HG02623 (cell line): ENCODE results near the gene CHRM2.

Source experiments
- ATAC-seq: cut with Tn5 transposase; IDR thresholded peaks from one replicate; pipeline ENCODE4 v1.9.1; 2021; ENCODE audit warnings: moderate library complexity; ENCODE audit not compliant: unreplicated experiment

Gene CHRM2

DNA sequence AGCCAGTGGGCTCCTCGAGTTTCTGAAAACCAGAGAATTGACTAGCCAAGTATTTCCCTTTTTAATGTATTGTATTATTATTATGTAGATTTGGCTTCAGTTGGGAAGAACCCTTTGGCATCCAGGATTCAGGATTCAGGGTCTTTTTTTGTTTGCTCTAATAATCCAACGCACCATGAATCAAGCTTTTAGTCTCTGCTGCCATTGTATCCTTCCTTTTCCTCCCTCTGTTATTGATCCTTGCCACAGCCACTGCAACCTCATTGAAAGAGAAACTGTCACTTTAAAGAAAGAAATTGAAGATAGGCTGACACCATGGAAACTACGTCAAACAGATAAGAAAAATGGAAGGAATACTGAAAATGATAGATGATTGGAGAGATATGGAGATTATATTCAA lies 150.0 kb downstream of the CHRM2 start:
- ATAC-seq: no peak

DNA sequence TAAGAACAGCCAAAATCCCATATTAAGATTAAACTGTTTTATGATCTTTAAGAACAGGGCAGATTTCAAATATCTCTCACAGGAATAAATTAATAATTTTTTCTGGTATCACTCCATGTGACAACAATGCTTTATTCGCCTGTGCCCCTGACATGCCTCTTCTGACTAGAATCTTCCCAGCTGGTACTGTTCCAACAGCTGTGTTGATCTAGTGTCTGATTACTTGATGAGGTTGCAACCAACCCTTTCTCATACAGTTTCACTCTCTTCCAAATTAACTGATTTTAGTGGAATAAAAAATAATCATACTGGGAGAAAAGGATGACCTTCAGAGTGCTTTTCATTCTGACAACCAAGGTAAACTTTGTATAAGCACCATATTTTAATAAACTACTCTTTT lies 151.9 kb downstream of the CHRM2 start:
- no peak for ATAC-seq

DNA sequence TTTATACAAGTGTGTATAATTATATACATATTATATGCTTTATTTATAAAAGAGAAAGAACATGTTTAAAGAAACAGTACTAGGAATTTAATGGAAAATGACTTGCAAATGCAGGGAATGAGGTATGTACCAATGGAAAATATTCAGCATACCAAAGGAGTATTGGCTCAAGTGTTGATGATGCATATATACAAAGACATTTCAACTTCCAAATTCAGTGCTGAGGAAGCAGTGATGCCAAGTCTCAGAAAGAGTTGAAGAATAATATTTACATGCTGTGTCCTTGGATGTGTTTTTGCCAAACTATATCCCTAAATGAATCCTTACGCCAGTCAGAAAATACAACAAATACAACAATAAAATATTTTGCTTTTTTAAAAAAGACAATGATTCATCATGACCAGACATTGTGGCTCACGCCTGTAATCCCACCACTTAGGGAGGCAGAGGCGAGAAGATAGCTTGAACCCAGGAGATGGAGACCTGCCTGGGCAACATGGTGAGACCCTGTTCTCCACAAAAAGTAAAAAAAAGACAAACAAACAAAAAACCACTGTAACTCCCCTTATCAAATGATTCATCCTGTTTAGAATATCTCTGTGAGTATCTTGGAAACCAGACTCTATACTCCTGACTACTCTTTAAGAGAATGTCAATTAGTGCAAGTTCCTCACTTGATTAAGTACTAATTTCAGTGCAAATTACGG lies 157.2 kb downstream of the CHRM2 start:
- no peak for ATAC-seq

DNA sequence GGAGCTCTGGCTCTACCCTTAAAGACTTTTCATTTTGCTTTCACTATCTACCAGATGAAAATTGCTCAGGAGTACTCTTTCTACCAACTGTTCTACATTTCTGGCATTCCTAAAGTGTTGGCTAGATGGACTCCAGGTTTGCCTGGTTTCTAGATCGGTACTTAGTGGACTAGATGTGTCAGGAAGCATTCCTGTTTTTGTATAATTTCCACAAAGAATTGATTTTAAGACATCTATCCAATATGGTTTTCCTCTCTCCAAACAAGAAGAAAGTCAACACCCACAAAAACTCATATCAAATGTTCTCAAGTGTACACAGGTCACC lies 157.7 kb downstream of the CHRM2 start:
- ATAC-seq: no peak

DNA sequence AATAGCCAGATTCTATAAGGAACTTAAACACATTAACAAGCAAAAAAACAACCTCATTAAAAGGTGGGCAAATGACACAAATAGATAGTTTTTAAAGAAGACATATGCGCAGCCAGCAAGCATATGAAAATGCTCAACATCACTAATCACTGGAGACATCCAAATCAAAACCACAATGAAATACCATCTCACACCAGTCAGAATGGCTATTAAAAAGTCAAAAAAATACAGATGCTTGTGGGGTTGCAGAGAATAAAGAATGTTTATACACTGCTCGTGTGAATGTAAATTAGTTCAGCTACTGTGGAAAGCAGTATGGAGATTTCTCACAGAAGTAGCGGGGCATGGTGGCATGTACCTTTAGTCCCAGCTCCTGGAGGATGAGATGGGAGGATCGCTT lies 164.0 kb downstream of the CHRM2 start:
- no peak for ATAC-seq

DNA sequence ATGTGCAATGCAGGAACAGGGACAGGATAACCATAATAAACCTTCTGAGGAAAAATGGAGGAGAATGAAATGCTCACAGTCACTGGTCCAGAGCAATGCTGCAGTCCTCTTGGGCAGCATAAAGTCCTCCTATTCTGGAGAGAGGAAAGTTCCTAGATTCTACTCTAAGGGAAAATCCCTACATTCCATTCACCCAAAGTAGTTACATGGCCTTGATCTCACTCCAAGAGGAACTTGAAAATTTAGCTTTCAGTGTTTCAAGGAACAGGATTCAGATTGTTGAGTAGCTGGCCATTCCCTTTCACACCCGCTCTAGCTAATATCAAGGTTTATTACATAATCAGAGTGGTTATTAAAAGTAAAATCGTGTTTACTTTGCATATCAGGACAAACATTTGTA lies 168.3 kb downstream of the CHRM2 start:
- no peak for ATAC-seq

DNA sequence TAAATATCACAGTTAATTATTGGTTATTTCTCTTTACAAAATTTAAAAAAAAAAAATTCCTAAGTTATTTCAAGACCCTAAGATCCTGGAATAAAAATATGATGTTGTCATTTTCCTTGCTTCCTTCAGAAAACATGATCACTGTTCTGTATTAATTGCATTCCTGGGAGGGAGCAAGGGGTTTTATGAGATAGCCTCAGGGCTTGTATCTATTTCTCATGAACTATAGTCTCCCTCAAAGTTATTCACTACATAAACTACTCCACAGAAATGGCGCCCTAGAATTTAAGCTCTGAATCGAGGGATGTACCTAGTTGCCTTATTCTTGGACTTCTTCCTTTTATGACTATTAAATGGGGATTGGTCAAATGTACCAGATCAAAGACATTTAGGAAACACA lies 170.3 kb downstream of the CHRM2 start:
- ATAC-seq: no peak

DNA sequence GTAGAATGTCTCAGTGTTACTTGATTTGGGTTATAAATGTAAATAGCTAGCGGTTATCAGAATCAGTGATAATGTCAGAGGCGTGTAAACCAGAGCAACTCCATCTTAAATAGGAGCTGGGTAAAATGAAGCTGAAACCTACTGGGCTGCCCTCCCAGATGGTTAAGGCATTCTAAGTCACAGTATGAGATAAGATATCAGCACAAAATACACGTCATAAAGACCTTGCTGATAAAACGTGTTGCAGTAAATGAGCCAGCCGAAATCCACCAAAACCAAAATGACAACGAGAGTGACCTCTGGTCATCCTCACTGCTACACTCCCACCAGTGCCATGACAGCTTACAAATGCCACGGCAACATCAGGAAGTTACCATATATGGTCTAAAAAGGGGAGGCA lies 172.3 kb downstream of the CHRM2 start:
- ATAC-seq: no peak

DNA sequence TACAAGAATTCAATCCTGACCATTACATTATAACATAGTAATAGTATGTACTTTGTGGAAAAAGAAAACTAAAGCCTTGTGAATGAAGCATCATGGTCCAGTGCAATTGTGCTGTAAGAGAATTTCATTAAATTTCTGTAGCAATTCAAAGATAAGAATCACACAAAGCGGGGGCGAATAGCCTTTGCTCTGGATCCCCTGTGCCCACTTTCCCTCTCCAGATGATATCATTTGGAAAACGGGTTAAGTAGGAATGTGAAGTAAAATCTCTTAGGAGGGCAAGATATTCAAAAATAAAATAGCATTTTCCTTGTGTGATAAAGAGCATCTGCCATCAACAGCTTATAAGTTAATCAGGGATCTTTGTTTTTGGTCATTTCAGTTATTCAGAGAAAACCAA lies 177.1 kb downstream of the CHRM2 start:
- no peak for ATAC-seq

DNA sequence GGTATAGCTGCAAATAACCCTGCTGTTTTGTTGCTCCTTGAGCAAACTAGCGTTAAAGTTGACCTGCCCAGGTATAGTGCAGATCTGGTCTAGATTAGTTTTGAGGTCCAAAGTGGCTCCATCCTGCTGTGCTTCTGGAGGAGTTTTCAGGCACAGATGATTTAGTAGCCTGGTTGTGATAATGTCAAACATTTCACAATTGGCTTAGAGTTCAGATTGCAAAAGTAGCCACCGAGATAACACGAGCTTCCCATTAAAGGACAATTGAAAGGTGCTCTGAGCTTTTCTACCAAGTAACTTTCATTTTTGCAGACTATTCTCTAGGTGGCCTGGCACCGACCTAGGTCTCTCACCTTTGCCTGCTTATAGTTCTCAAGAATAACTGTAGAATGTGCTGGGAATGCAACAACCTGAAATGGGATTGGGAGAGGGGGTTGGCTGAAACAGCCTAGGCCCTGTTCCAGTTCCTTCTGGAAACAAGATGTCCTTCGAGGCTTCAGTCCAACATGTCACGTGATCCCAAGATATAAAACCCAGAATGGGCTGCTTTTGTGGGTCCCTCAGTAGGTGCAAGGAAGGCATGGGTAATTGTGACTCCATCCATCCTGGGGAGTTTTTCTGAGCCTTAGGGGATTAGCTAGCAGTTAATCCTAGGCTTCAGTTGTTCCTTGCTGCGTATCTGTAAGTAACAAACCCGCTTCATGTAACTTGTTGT lies 201.0 kb downstream of the CHRM2 start:
- no peak for ATAC-seq
